WTC11 (cell line): ENCODE measurements around the gene JUND. TPM values are rescaled to one million over a fixed set of nuclear protein-coding genes. Genes with fewer than 3 reads are reported as not detected.

Experiments
- ATAC-seq: fragments of 200-7000 bp; cut with Tn5 transposase; 2 replicates; pipeline ENCODE4 v1.10.0; 2021; ENCODE audit warnings: mild to moderate bottlenecking, moderate library complexity
- CTCF ChIA-PET: fragments of 300-600 bp; sonication (Branson Sonifier 250); formaldehyde crosslinking; loops from one replicate; lab custom pipeline; 2021; ENCODE audit warnings: antibody characterized with exemption; lab: Charles Lee
- POLR2A ChIA-PET: fragments of 350-600 bp; sonication (Branson Sonifier 250); formaldehyde crosslinking; loops from one replicate; lab custom pipeline; 2021; ENCODE audit warnings: antibody characterized with exemption; lab: Charles Lee
- DNase-seq: peaks from one replicate; pipeline ENCODE4 v3.0.0; 2021; ENCODE audit warnings: low spot score
- H3K27ac Mint-ChIP-seq: 2 replicates; pipeline ENCODE4 v1.8.0; 2021; ENCODE audit warnings: mixed read lengths
- H3K27me3 Mint-ChIP-seq: 2 replicates; pipeline ENCODE4 v1.8.0; 2021; ENCODE audit warnings: low read depth, mild to moderate bottlenecking, moderate library complexity, mixed read lengths
- H3K36me3 Mint-ChIP-seq: 2 replicates; pipeline ENCODE4 v1.8.0; 2021; ENCODE audit warnings: mixed read lengths
- H3K4me1 Mint-ChIP-seq: 2 replicates; pipeline ENCODE4 v1.8.0; 2022; ENCODE audit warnings: mixed read lengths
- H3K4me3 Mint-ChIP-seq: 2 replicates; pipeline ENCODE4 v1.8.0; 2021; ENCODE audit warnings: mild to moderate bottlenecking, moderate library complexity, mixed read lengths
- H3K9me3 Mint-ChIP-seq: 2 replicates; pipeline ENCODE4 v1.8.0; 2021; ENCODE audit warnings: mixed read lengths
- ATF1 ChIP-seq: sonication (generic); formaldehyde crosslinking; IDR thresholded peaks from 2 replicates; pipeline ENCODE4 v1.8.1; 2023; ENCODE audit warnings: mild to moderate bottlenecking, moderate library complexity, missing genetic modification reagents
- CREM ChIP-seq: sonication (generic); formaldehyde crosslinking; IDR thresholded peaks from 2 replicates; pipeline ENCODE4 v1.8.1; 2022; ENCODE audit warnings: mild to moderate bottlenecking, missing genetic modification reagents, moderate library complexity
- ELF4 ChIP-seq: sonication (generic); formaldehyde crosslinking; IDR thresholded peaks from 2 replicates; pipeline ENCODE4 v1.8.1; 2022; ENCODE audit warnings: low read depth, mild to moderate bottlenecking, moderate library complexity, missing genetic modification reagents
- ETV6 ChIP-seq: sonication (generic); formaldehyde crosslinking; IDR thresholded peaks from 2 replicates; pipeline ENCODE4 v1.8.1; 2022; ENCODE audit warnings: mild to moderate bottlenecking, missing genetic modification reagents
- FOXP1 ChIP-seq: sonication (generic); formaldehyde crosslinking; IDR thresholded peaks from 2 replicates; pipeline ENCODE4 v1.8.0; 2022; ENCODE audit warnings: missing genetic modification reagents, mild to moderate bottlenecking, moderate library complexity, borderline replicate concordance
- IRF2 ChIP-seq: sonication (generic); formaldehyde crosslinking; IDR thresholded peaks from 2 replicates; pipeline ENCODE4 v1.8.0; 2022; ENCODE audit warnings: low read depth, missing genetic modification reagents, borderline replicate concordance
- MXD4 ChIP-seq: fragments of 250-450 bp; sonication (Bioruptor Pico); IDR thresholded peaks from 2 replicates; pipeline ENCODE4 v1.8.0; 2021; ENCODE audit warnings: mild to moderate bottlenecking, moderate library complexity, borderline replicate concordance
- TCF7 ChIP-seq: sonication (generic); formaldehyde crosslinking; IDR thresholded peaks from 2 replicates; pipeline ENCODE4 v1.8.0; 2022; ENCODE audit warnings: mild to moderate bottlenecking, low read depth, missing genetic modification reagents, moderate library complexity
- TEAD4 ChIP-seq: sonication (generic); formaldehyde crosslinking; IDR thresholded peaks from 2 replicates; pipeline ENCODE4 v1.8.0; 2022; ENCODE audit warnings: mild to moderate bottlenecking, missing genetic modification reagents
- ZNF121 ChIP-seq: sonication (generic); formaldehyde crosslinking; IDR thresholded peaks from 2 replicates; pipeline ENCODE4 v1.8.0; 2023; ENCODE audit warnings: missing genetic modification reagents
- ZNF281 ChIP-seq: sonication (generic); formaldehyde crosslinking; IDR thresholded peaks from 2 replicates; pipeline ENCODE4 v1.8.0; 2023; ENCODE audit warnings: mild to moderate bottlenecking, missing genetic modification reagents
- total RNA-seq: library from RNA; stranded (reverse); gene quantifications from 3 replicates; pipeline ENCODE4 v1.2.3, GENCODE V29; 2021
- TF ChIP-seq, protein P1 (sequence below): fragments of 250-450 bp; sonication (Bioruptor Pico); conservative IDR thresholded peaks from 2 replicates; pipeline ENCODE4 v1.9.0; 2021; ENCODE audit warnings: mild to moderate bottlenecking
- TF ChIP-seq, protein P2 (sequence below): fragments of 250-450 bp; sonication (Bioruptor Pico); IDR thresholded peaks from 2 replicates; pipeline ENCODE4 v1.9.0; 2021; ENCODE audit warnings: mild to moderate bottlenecking

JUND gene
- total RNA-seq, 1 experiment from 2014 or later = 121 TPM

DNA sequence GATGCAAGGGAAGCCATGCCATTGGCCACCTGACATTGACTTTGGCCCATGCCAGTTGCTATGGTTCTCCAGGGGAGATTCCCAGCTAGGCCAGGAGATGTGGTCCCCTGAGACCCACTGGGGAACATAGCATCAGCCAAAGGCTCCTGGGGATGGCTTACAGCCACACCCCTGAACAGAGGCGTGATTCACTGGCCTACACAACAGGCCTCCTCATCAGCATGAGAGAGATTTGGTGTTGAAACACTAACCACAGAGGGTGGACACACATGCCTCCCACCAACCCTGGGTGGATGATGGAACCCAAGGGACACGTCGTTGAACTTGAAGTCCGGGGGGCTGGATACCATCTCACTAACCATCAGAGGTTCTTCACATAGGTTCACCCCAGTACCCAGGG lies 21.5 kb downstream of the JUND start:
- no peak overlapping the region for H3K4me3 Mint-ChIP-seq
- no peak for DNase-seq
- no peak for ATAC-seq
- peaks cover 4% of the 10 kb centered on the region for H3K4me1 Mint-ChIP-seq
- H3K27me3 Mint-ChIP-seq = peaks cover 3% of the 10 kb centered on the region; the same call in 1 of the 2 replicates
- no peak for TF ChIP-seq ETV6 (CRISPR knock-in tag)
- TF ChIP-seq TCF7 (CRISPR knock-in tag) = no peak
- no peak for TF ChIP-seq ZNF121 (CRISPR knock-in tag)
- TF ChIP-seq FOXP1 (CRISPR knock-in tag) = no peak
- TF ChIP-seq ELF4 (CRISPR knock-in tag) = no peak
- TF ChIP-seq MXD4 (CRISPR knock-in tag) = no peak
- ChIA-PET POLR2A (no interaction called here), CTCF (interaction anchor here (1.4 to 2.2 kb wide), 2 partner anchors 19 to 69 kb away, joined by 4 to 8 read pairs; no protein-coding TSS in a partner anchor)
- H3K36me3 Mint-ChIP-seq = no peaks in the 10 kb centered on the region
- H3K9me3 Mint-ChIP-seq = peaks cover 8% of the 10 kb centered on the region
- H3K27ac Mint-ChIP-seq = no peak overlapping the region

- Mint-ChIP-seq H3K9me3 (peaks cover 8% of the 10 kb centered on the region), H3K27ac (no peak overlapping the region), H3K4me3 (no peak overlapping the region), H3K4me1 (peaks cover 14% of the 10 kb centered on the region), H3K36me3 (no peaks in the 10 kb centered on the region), H3K27me3 (peaks cover 8% of the 10 kb centered on the region)
- TF ChIP-seq IRF2 (CRISPR knock-in tag) (no peak), TEAD4 (CRISPR knock-in tag) (no peak), ZNF281 (no peak), CREM (CRISPR knock-in tag) (no peak), ATF1 (CRISPR knock-in tag) (no peak)
- TF ChIP-seq, protein P1, sequence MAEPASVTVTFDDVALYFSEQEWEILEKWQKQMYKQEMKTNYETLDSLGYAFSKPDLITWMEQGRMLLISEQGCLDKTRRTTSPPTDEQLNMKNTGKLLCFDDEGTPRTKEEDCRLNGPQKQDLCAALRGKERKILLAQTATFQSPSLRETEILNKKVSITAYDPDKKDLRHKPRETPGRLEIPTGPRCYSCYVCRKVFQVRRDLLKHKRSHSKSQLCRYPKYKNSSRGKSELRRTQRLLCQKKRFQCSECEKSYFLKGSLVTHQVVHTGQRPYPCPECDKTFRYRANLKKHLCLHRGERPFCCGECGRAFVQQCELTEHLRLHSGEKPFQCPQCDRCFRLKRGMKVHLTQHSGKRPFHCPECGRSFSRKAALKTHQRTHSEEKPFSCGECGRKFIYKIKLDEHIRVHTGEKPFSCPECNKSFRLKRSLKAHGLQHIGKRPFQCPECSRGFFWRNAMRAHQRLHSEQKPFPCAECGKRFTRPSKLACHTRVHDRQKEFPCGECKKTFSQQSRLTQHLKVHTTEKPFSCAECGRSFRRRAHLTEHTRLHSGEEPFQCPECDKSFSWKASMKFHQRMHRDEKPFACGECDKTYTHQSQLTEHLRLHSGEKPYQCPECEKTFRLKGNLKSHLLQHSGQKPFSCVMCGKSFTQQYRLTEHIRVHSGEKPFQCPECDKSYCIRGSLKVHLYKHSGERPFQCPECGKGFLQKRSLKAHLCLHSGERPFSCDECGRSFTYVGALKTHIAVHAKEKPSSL (CRISPR knock-in tag) = no peak
- TF ChIP-seq, protein P2, sequence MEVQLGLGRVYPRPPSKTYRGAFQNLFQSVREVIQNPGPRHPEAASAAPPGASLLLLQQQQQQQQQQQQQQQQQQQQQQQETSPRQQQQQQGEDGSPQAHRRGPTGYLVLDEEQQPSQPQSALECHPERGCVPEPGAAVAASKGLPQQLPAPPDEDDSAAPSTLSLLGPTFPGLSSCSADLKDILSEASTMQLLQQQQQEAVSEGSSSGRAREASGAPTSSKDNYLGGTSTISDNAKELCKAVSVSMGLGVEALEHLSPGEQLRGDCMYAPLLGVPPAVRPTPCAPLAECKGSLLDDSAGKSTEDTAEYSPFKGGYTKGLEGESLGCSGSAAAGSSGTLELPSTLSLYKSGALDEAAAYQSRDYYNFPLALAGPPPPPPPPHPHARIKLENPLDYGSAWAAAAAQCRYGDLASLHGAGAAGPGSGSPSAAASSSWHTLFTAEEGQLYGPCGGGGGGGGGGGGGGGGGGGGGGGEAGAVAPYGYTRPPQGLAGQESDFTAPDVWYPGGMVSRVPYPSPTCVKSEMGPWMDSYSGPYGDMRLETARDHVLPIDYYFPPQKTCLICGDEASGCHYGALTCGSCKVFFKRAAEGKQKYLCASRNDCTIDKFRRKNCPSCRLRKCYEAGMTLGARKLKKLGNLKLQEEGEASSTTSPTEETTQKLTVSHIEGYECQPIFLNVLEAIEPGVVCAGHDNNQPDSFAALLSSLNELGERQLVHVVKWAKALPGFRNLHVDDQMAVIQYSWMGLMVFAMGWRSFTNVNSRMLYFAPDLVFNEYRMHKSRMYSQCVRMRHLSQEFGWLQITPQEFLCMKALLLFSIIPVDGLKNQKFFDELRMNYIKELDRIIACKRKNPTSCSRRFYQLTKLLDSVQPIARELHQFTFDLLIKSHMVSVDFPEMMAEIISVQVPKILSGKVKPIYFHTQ (CRISPR knock-in tag) = no peak
- DNase-seq = no peak
- ChIA-PET POLR2A (no interaction called here), CTCF (interaction anchor here (0.8 to 12.7 kb wide), 8 partner anchors 11 to 145 kb away, joined by 3 to 369 read pairs (median 7); partner anchors contain the start of gene RAB3A)
- no peak for ATAC-seq
Measured at GRCh38 chr19:18257503-18258470, 23.6 kb downstream of the JUND start.
